Measurements from ENCODE around the gene PLEKHH3.

DNA sequence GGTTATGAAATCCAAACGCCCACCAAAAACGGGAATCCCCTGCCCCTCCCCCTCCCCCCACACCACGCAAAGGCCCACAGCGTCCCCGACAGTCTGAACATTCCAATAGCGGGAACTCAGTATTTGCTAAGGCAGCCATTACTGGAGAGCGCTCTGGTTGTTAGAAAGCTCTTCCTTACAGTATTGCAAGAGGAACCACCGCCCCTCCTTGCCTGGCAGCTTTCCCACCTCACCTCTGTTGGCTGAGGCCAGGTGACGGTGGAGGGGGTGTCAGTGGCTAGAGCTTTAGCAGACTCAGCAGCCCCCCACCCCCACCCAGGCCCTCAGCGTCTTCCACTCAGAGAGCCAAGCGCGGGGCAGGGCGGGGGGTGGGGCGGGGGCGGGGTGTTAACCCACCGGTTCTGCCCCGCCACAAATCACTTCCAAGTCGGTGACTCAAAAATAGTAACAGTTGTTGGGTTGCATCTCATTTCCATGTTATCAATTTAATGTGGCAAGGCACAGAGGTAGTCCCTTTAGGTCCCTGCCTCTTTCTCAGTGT lies 2.2 kb upstream of the PLEKHH3 start:
- TF ChIP-seq, protein P1, sequence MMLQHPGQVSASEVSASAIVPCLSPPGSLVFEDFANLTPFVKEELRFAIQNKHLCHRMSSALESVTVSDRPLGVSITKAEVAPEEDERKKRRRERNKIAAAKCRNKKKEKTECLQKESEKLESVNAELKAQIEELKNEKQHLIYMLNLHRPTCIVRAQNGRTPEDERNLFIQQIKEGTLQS (IDR thresholded peaks at IDR 0.05): no peak
- TF ChIP-seq, protein P2, sequence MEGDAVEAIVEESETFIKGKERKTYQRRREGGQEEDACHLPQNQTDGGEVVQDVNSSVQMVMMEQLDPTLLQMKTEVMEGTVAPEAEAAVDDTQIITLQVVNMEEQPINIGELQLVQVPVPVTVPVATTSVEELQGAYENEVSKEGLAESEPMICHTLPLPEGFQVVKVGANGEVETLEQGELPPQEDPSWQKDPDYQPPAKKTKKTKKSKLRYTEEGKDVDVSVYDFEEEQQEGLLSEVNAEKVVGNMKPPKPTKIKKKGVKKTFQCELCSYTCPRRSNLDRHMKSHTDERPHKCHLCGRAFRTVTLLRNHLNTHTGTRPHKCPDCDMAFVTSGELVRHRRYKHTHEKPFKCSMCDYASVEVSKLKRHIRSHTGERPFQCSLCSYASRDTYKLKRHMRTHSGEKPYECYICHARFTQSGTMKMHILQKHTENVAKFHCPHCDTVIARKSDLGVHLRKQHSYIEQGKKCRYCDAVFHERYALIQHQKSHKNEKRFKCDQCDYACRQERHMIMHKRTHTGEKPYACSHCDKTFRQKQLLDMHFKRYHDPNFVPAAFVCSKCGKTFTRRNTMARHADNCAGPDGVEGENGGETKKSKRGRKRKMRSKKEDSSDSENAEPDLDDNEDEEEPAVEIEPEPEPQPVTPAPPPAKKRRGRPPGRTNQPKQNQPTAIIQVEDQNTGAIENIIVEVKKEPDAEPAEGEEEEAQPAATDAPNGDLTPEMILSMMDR (IDR thresholded peaks at IDR 0.05; ENCODE audit: low read depth, low read length, missing input control): no peak
- TF ChIP-seq HNF4A (conservative IDR thresholded peaks at IDR 0.05): no peak
- TF ChIP-seq, protein P3, sequence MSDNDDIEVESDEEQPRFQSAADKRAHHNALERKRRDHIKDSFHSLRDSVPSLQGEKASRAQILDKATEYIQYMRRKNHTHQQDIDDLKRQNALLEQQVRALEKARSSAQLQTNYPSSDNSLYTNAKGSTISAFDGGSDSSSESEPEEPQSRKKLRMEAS (IDR thresholded peaks at IDR 0.05): no peak
- TF ChIP-seq RAD21 (IDR thresholded peaks at IDR 0.05): no peak
- TF ChIP-seq, protein P4, sequence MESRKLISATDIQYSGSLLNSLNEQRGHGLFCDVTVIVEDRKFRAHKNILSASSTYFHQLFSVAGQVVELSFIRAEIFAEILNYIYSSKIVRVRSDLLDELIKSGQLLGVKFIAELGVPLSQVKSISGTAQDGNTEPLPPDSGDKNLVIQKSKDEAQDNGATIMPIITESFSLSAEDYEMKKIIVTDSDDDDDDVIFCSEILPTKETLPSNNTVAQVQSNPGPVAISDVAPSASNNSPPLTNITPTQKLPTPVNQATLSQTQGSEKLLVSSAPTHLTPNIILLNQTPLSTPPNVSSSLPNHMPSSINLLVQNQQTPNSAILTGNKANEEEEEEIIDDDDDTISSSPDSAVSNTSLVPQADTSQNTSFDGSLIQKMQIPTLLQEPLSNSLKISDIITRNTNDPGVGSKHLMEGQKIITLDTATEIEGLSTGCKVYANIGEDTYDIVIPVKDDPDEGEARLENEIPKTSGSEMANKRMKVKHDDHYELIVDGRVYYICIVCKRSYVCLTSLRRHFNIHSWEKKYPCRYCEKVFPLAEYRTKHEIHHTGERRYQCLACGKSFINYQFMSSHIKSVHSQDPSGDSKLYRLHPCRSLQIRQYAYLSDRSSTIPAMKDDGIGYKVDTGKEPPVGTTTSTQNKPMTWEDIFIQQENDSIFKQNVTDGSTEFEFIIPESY (IDR thresholded peaks at IDR 0.05): no peak
- no peak for TF ChIP-seq TAF1 (conservative IDR thresholded peaks at IDR 0.05)
- TF ChIP-seq SP1 (IDR thresholded peaks at IDR 0.05): no peak
- TF ChIP-seq YY1 (IDR thresholded peaks at IDR 0.05): no peak
- TF ChIP-seq EGR1 (IDR thresholded peaks at IDR 0.05; ENCODE audit: low read depth in 2 of 2): no peak
- TF ChIP-seq, protein P5, sequence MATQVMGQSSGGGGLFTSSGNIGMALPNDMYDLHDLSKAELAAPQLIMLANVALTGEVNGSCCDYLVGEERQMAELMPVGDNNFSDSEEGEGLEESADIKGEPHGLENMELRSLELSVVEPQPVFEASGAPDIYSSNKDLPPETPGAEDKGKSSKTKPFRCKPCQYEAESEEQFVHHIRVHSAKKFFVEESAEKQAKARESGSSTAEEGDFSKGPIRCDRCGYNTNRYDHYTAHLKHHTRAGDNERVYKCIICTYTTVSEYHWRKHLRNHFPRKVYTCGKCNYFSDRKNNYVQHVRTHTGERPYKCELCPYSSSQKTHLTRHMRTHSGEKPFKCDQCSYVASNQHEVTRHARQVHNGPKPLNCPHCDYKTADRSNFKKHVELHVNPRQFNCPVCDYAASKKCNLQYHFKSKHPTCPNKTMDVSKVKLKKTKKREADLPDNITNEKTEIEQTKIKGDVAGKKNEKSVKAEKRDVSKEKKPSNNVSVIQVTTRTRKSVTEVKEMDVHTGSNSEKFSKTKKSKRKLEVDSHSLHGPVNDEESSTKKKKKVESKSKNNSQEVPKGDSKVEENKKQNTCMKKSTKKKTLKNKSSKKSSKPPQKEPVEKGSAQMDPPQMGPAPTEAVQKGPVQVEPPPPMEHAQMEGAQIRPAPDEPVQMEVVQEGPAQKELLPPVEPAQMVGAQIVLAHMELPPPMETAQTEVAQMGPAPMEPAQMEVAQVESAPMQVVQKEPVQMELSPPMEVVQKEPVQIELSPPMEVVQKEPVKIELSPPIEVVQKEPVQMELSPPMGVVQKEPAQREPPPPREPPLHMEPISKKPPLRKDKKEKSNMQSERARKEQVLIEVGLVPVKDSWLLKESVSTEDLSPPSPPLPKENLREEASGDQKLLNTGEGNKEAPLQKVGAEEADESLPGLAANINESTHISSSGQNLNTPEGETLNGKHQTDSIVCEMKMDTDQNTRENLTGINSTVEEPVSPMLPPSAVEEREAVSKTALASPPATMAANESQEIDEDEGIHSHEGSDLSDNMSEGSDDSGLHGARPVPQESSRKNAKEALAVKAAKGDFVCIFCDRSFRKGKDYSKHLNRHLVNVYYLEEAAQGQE (IDR thresholded peaks at IDR 0.05): no peak
